ENCODE results near the gene ALK.

DNA sequence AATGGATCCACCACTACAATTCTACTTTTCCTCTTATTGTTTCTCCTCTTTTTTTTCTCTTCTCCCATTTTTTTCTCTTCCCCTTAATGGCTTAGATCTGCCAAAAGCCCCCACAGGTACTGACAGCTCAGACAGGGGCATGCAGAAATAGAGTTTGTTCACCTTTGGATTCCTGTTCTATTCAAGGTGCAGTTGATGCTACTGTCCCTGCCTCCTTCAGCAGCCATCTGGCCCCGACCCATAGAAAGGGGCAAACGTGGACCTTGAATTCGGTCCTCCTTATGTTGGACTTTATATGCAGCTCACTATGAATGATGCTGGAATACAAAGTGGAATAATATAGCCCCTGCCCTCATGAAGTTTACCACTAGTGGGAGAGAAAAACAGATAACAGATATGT lies 27.7 kb upstream of the ALK start:
- TF ChIP-seq, protein P1, sequence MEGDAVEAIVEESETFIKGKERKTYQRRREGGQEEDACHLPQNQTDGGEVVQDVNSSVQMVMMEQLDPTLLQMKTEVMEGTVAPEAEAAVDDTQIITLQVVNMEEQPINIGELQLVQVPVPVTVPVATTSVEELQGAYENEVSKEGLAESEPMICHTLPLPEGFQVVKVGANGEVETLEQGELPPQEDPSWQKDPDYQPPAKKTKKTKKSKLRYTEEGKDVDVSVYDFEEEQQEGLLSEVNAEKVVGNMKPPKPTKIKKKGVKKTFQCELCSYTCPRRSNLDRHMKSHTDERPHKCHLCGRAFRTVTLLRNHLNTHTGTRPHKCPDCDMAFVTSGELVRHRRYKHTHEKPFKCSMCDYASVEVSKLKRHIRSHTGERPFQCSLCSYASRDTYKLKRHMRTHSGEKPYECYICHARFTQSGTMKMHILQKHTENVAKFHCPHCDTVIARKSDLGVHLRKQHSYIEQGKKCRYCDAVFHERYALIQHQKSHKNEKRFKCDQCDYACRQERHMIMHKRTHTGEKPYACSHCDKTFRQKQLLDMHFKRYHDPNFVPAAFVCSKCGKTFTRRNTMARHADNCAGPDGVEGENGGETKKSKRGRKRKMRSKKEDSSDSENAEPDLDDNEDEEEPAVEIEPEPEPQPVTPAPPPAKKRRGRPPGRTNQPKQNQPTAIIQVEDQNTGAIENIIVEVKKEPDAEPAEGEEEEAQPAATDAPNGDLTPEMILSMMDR (IDR thresholded peaks at IDR 0.05; ENCODE audit: low read depth, low read length): no peak
- no peak for TF ChIP-seq EZH2phosphoT487 (IDR thresholded peaks at IDR 0.05; ENCODE audit: low read depth)
